T47D (cell line): Measurements from ENCODE around the gene DHCR7.

ENCODE experiments used
- DNase-seq, 2 experiments: peaks; one replicate each; pipeline versions ENCODE4 v3.0.0 to v3.0.0-alpha.2; 2011 to 2012; ENCODE audit warnings: low read depth in 1 of 2, low spot score in 1 of 2
- JUND ChIP-seq: IDR thresholded peaks from 2 replicates; pipeline ENCODE4 v1.6.1; 2012; ENCODE audit warnings: low read depth
- in situ Hi-C: cut with HindIII; loops from 2 replicates; pipeline ENCODE4 v1.10.0; 2016; ENCODE audit warnings: low sequenced_read_pairs, low pct_unique_long_range_greater_than_20kb

Gene DHCR7

GRCh38 chr11:71399341-71399740 lies 48.9 kb downstream of the DHCR7 start:
- in situ Hi-C loops: no loop called here
- DNase-seq: no peak
- TF ChIP-seq JUND: no peak

GRCh38 chr11:71397961-71398360 lies 50.2 kb downstream of the DHCR7 start:
- TF ChIP-seq JUND: no peak
- in situ Hi-C loops: no loop called here
- no peak for DNase-seq

- TF ChIP-seq JUND: no peak
- in situ Hi-C loops: no loop called here
- no peak for DNase-seq
Measured at GRCh38 chr11:71397331-71397860, 50.8 kb downstream of the DHCR7 start.

- DNase-seq: no peak
- in situ Hi-C loops: no loop called here
- TF ChIP-seq JUND: no peak
Measured at GRCh38 chr11:71396548-71397123, 51.6 kb downstream of the DHCR7 start.

GRCh38 chr11:71395774-71396173 lies 52.4 kb downstream of the DHCR7 start:
- DNase-seq: no peak
- in situ Hi-C loops: no loop called here
- TF ChIP-seq JUND: no peak

- in situ Hi-C loops: no loop called here
- DNase-seq: no peak
- TF ChIP-seq JUND: no peak
Measured at GRCh38 chr11:71395263-71395560, 53.0 kb downstream of the DHCR7 start.

DNA sequence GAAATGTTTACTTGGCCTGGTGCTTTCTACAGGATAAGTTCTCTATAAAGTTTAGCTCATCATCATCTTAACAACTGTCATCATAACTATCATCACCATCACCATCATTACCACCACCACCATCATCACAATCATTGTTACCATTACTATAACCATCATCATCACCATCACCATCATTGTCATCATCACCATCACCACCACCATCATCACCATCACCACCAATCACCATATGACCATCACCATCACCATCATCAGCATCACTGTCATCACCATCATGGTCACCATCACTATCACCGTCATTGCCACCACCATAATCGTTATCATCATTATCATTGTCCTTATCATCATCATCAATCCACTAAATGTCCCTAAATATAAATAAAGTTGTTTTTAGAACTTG lies 54.9 kb downstream of the DHCR7 start:
- in situ Hi-C loops: no loop called here
- DNase-seq: no peak
- no peak for TF ChIP-seq JUND

DNA sequence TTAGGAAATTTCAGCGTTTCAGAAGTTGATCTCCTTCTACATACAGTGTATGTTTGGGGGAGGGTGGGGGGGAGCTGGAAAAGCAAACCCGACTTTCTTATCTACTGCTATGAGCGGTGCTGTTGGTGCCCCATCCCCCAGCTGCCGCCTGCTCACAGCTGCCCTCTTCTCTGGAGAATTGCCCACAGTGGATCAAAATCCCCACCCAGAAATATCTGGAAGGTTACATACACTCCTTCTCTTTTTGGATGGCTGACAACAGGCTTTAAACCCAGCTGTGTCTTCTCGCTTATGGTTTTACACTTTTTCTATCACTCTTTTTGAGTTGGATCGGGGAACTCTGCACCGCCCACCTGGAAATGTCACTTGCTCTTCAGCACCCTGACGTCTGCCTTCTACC lies 56.4 kb downstream of the DHCR7 start:
- no peak for DNase-seq
- no peak for TF ChIP-seq JUND
- in situ Hi-C loops: no loop called here

DNA sequence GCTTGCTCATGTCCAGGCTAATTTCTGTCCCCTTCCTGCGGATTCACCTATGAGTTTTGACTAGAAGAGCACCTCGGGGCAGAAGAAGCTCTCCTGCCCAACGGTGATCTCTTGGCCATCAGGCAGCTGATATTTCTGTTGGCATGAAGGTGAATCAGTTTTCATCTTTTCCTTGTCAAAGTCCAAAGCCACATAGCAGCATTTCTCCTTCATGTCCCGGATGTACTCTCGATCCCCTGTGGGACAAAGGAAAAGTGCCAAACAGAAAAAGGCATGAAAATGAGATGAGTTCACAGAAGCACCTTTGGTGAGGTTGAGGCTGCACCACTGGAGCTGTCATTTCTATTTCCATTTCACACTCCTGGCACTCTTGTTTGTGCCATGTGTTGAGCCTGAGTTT lies 56.8 kb downstream of the DHCR7 start:
- in situ Hi-C loops: no loop called here
- no peak for DNase-seq

DNA sequence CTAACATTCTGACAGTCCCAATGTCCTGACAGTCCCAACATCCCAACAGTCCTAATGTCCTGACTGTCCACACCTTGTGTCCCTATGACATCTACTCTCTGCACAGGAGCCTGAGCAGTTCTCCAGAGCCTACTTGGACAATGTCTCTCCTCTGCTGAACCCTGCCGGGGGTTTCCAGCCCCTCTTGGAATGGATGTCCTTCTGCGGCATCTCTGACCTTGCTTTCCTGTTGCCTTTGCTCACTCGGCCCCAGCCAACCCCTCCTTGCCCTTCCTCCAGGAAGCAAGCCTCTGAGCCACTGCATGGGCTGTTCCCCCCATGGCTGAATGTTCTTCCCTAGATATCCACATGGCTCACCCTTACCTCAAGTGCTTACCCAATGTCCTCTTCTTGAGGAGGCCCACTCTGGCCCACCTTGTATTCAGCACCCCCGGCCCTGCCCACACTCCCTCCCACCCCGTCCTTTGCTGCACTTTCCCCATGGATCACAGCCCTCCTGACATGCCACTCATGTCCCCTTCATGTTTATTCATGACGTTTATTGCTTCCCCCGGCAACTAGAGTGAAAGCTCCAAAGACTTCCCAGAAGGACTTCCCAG lies 59.5 kb downstream of the DHCR7 start:
- TF ChIP-seq JUND: no peak
- in situ Hi-C loops: no loop called here
- no peak for DNase-seq

More for the DNA sequence above, 56.8 kb downstream of the DHCR7 start:
- no peak for TF ChIP-seq JUND

- no peak for DNase-seq
- TF ChIP-seq JUND: no peak
- in situ Hi-C loops: no loop called here
Measured at GRCh38 chr11:71387784-71388636, 60.2 kb downstream of the DHCR7 start.

- in situ Hi-C loops: no loop called here
- TF ChIP-seq JUND: no peak
- DNase-seq: no peak
Measured at GRCh38 chr11:71387200-71387599, 61.0 kb downstream of the DHCR7 start.

DNA sequence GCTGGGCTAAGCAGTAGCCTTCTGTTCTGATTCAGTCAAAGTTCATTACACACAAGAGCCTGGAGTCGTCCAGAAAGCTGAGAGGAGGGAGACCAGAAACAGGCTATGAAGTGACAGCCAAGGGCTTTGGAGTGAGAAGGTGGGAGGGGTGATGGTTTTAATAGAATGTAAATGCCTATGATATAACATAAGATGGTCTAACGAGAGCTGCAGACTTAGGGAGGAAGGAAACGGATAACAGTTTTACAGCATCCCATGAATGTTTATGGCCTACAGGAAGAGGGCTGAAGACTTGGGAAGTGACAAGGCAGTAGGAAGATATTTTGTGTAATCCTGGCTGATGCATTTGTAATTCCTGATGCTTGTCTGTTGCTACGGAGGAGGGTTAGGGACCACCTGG lies 62.0 kb downstream of the DHCR7 start:
- DNase-seq: no peak
- in situ Hi-C loops: no loop called here
- TF ChIP-seq JUND: no peak
